Right cardiac atrium (tissue), 5 donors: ENCODE data around the gene RNF2. TPM values are rescaled to one million over a fixed set of nuclear protein-coding genes. Genes with fewer than 3 reads are reported as not detected.
A peak's percentile ranks its signal among the peaks of the same experiment; 100 is the strongest.
"Not testable (repeated sequence)": the region's sequence is repeated elsewhere in the genome, so short reads cannot be mapped to it uniquely, and the experiment has no call there.

Experiments
- ATAC-seq, 2 donors: fragments of 200-7000 bp; cut with Tn5 transposase; one replicate each; pipeline versions ENCODE4 v1.8.0 to v1.9.1; 2020; ENCODE audit warnings: moderate library complexity in 2 of 2, mild to moderate bottlenecking in 1 of 2
- DNase-seq, 3 donors: peaks; one replicate each; pipeline ENCODE4 v3.0.0-alpha.2; 2020
- H3K27ac ChIP-seq: one replicate; pipeline ENCODE4 v1.5.1; 2013; ENCODE audit warnings: mild to moderate bottlenecking, low read length, control low read depth, moderate library complexity
- H3K27me3 ChIP-seq: one replicate; pipeline ENCODE4 v1.6.1; 2013; ENCODE audit not compliant: control insufficient read depth, insufficient read depth
- H3K4me1 ChIP-seq: one replicate; pipeline ENCODE4 v1.6.1; 2013; ENCODE audit warnings: low read length; ENCODE audit not compliant: control insufficient read depth, insufficient read depth
- H3K4me3 ChIP-seq: one replicate; pipeline ENCODE4 v1.5.1; 2013; ENCODE audit warnings: low read length, control low read depth
- H3K9me3 ChIP-seq: one replicate; pipeline ENCODE4 v1.6.1; 2013; ENCODE audit warnings: low read length; ENCODE audit not compliant: control insufficient read depth
- WGBS: extraction: QIAGEN DNeasy Blood & Tissue Kit; methylation state at CpG from one replicate; pipeline ENCODE4 v1.1.7; 2013; 5-methylcytosine and 5-hydroxymethylcytosine counted together
- intact Hi-C, 4 donors: fragments of 100-400 bp; cut with DNase I; formaldehyde crosslinking; loops; one replicate each; pipeline versions ENCODE4 v1.11.0 to v1.14.0; 2022 to 2023
- polyA plus RNA-seq: library from polyadenylated mRNA; stranded (reverse); fragments of 200-250 nt; gene quantifications from one replicate; pipeline ENCODE4 v1.2.3, GENCODE V29; 2013
- total RNA-seq, 4 donors: library from RNA; stranded (reverse); fragmentation: NEBNext Ultra II Directional; extraction: Animal tissue kit (Norgen Biotek cat#: 25700); gene quantifications; one replicate each; pipeline ENCODE4 v1.2.1, GENCODE V29; 2021
- donor health status: healthy with polysubstance abuse.
- donor health status: DM: no; HTN: yes; CAD: no.
- donor health status: DM: no; HTN: no; CAD: no.
- donor health status: DM: no; HTN: yes; CAD: no; lungs with severe emphysema.
- donor health status: DM: yes; HTN: yes; CAD: no.

Gene RNF2
- total and polyA plus RNA-seq, 5 donors: 3.9 to 16.6 (median 13.8) TPM

DNA sequence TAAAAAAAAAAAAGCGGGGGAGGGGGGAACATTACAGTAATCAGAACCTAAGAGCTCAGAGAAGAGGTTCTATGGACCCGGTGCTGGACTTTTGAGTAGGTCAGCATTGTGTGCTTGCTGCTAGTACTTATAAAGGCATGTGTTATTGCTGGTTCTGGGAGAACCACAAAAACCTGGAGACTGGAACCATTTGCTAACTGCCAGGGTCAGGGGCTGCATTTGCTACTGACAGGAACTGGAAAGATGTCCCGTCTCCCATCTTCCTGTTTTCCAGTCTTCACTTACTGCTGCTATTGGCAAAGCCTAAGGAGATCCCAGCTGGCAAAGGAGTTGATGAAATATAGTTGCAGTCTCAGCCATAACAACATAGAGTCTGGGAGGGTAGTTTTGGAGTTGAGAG, 4.3 kb downstream of the RNF2 start:
- intact Hi-C loops: no loop called here
- no peak for ATAC-seq
- 73% methylated on average over 3 of the region's 3 CpGs for WGBS
- Histone ChIP-seq H3K27me3 (no peaks in the 10 kb centered on the region), H3K27ac (no peak overlapping the region), H3K4me3 (no peak overlapping the region), H3K4me1 (peaks cover 2% of the 10 kb centered on the region), H3K9me3 (no peaks in the 10 kb centered on the region)
- no peak for DNase-seq

DNA sequence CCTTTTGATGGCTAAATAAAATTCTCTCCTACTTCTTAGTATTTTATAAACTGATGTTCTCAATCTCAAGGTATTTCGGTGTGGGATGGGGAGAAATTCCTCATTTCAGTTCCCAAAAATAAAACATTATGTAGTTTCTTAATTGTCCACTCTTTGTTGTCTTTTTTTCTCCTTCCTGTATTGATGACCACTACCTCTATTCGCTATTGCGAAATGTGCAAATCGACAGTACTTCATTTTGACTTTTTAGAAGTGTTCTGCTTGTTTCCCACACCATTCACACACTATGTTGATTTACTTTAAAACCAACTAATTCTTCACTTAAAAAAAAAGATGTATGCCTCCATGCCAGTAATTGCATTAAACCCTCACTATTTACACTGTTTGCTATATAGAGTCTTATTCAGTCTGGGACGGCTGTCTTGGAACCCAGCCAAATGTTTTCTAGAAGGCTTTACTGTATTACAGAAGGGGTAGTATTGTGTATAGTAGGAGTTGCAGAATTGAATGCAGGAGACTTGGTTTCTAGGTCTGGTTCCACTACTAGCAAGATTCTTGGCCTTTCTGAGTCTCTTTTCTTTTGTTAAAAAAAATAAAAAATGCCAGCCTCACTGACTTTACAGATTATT, 5.6 kb downstream of the RNF2 start:
- no peak overlapping the region for H3K4me3 ChIP-seq
- H3K9me3 ChIP-seq: no peaks in the 10 kb centered on the region
- DNase-seq (no peak), ATAC-seq (no peak)
- H3K4me1 ChIP-seq: peaks cover 4% of the 10 kb centered on the region
- intact Hi-C loops: no loop called here
- no peak overlapping the region for H3K27ac ChIP-seq
- WGBS: 70% methylated on average over 5 of the region's 5 CpGs
- H3K27me3 ChIP-seq: no peaks in the 10 kb centered on the region

DNA sequence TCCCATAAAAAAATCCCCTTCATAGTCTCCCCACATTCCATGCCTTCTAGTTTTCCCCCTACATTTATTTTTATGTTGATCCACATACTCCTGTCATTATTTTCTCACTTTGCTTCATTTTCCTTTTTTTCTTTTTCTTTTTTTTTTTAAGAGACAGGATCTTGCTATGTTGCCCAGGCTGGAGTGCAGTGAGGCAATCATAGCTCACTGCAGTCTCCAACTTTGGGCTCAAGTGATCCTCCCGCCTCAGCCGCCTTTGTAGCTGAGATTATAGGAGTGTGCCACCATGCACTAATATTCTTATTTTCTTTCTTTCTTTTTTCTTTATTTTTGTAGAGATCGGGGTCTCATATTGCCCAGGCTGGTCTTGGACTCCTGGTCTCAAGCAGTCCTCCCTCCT, 7.8 kb downstream of the RNF2 start:
- Histone ChIP-seq H3K27ac (no peak overlapping the region), H3K27me3 (no peaks in the 10 kb centered on the region), H3K4me3 (no peak overlapping the region), H3K4me1 (peaks cover 6% of the 10 kb centered on the region), H3K9me3 (no peaks in the 10 kb centered on the region)
- intact Hi-C loops: no loop called here
- ATAC-seq: no peak
- no peak for DNase-seq
- WGBS: 100% methylated on average over 3 of the region's 3 CpGs

DNA sequence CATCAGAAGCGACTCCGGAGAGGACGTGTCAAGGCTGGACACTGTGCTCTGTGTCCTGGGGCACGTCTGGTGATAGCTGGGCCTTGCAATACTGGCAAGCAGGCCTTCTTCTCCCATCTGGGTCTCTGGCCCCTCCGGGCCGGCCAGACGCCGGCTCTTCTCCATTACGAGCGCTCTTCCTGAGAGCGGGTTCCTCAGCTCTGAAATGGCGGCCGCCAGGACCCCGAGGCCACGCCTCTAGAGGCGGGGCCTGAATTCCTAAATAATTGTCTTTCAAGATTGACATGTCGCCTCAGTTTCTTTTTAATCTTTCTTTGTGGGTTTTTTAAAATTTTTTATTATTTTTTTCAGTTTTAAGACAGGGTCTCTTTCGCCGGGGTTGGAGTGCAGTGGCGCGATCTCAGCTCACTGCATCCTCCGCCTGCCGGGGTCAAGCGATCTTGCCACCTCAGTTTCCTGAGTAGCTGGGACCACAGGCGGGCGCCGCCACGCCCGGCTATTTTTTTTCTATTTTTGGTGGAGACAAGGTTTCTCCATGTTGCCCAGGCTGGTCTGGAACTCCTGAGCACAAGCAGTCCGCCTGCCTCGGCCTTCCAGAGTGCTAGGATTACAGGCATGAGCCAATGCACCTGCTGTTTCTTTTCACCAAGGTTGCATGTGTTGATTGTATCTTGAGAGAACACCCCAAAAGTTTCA, 9.2 kb downstream of the RNF2 start:
- DNase-seq (no peak), ATAC-seq (no peak)
- H3K4me3 ChIP-seq: no peak overlapping the region
- H3K27me3 ChIP-seq: no peaks in the 10 kb centered on the region
- H3K9me3 ChIP-seq: no peaks in the 10 kb centered on the region
- peaks cover 6% of the 10 kb centered on the region for H3K4me1 ChIP-seq
- intact Hi-C loops: no loop called here
- no peak overlapping the region for H3K27ac ChIP-seq
- WGBS: 97% methylated on average over 31 of the region's 31 CpGs

DNA sequence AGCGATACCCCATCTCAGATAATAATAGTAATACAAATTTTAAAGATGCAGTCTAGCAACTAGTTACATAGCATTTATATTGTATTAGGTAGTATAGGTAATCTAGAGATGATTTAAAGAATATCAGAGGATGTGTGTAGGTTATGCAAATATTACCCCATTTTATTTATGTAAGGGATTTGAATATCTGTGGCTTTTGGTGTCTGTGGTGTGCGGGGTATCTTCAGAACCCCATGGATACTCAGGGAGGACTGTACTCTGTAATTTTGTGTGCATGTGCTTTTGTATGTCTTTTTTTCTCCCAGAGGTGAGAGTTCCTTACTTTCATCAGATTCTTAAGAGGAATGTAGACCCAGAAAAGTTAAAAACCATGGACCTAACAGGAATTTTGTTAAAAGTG, 12.8 kb downstream of the RNF2 start:
- WGBS: 91% methylated on average over 2 of the region's 2 CpGs
- intact Hi-C loops: no loop called here
- no peak for DNase-seq
- H3K27ac ChIP-seq: no peak overlapping the region
- no peaks in the 10 kb centered on the region for H3K9me3 ChIP-seq
- no peak for ATAC-seq
- no peak overlapping the region for H3K4me3 ChIP-seq
- no peaks in the 10 kb centered on the region for H3K27me3 ChIP-seq
- peaks cover 5% of the 10 kb centered on the region for H3K4me1 ChIP-seq

DNA sequence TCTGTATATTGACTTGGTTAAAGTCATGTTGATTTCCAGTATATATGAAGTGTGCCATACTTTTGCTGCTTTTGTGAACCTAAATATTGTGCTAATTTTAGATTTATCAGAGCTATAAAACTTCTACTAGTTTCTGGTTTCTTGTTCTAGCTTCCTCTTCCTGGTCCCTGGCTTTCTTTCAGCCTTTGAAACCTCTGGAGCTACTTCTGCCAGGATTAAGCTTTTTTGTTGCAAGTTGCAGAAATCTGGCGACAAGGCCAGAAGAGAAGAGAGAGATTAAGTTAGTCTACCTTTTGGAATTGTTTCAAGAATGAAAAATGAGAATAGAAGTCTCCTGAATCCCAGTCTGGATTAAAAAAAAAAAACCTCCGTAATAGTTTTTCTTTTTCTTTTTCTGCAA, 13.5 kb downstream of the RNF2 start:
- H3K27ac ChIP-seq: no peak overlapping the region
- no peak for ATAC-seq
- no peaks in the 10 kb centered on the region for H3K27me3 ChIP-seq
- peaks cover 5% of the 10 kb centered on the region for H3K4me1 ChIP-seq
- DNase-seq: no peak
- intact Hi-C loops: no loop called here
- peak overlapping the region; percentile 18 for H3K4me3 ChIP-seq
- WGBS: 35% methylated on average over 2 of the region's 2 CpGs
- no peaks in the 10 kb centered on the region for H3K9me3 ChIP-seq

DNA sequence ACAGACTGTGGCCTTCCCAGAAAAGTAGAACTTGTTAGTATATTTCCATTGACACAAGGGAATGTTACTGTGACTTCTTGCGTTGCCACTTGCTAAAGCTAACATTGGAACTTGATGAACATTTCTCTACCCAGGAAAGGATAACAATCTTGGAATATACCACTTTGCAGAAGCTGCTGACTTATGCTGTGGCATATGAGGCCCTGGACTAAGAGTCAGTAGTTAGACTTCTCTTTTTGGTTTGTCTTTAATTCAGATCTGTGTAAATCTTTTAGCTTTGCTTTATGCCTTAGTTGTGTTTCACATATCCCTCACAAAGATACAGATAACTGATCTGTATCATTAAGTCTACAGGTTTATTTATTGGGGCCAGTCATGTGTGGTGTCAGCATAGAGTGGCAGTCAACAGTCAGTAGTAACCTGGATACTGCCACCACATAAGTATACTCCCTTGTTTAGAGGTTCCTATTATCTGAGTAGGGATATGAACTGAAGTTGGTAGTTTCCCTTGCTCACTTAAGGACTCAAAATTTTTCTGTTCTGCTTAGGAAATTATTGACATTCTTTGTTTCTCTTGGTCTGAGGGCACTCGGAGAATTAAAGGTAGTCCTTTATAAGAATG, 14.7 kb downstream of the RNF2 start:
- intact Hi-C loops: no loop called here
- Histone ChIP-seq H3K27ac (no peak overlapping the region), H3K4me1 (peaks cover 5% of the 10 kb centered on the region), H3K9me3 (no peaks in the 10 kb centered on the region), H3K4me3 (no peak overlapping the region), H3K27me3 (no peaks in the 10 kb centered on the region)
- no peak for ATAC-seq
- WGBS: 97% methylated on average over 2 of the region's 2 CpGs
- no peak for DNase-seq

DNA sequence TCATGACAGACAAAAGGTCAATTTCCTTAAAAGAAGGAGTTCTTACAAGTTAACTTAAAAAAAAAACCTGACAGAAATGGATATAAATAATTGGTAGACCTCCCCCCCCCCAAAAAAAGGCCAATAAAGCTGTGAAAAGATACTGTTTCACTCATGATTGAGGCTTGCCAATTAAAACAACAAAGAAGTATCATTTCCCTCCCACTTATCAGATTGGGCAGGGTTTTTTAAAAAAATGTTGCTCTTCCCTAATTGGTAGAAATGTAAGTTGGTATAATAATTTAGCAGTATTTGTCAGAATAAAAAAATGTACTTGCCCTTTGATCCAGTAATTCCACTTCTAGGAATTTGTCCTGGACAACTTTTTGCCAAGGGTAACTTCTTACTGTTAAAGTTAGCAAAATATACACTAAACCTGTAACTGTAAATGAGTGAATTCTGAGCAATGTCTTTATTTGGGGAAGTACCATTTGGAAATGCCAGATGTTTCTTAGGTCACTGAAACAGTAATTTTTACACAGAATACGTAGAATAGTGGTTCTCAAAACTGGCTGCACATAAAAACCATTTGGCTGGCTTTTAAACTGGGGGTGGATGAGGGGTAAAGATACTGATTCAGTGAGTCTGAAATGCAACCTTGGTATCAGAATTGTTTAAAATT, 17.5 kb downstream of the RNF2 start:
- H3K27ac ChIP-seq: no peak overlapping the region
- H3K4me3 ChIP-seq: no peak overlapping the region
- peaks cover 6% of the 10 kb centered on the region for H3K4me1 ChIP-seq
- intact Hi-C loops: no loop called here
- H3K27me3 ChIP-seq: no peaks in the 10 kb centered on the region
- WGBS: 70% methylated on average over 1 of the region's 1 CpG
- DNase-seq (no peak), ATAC-seq (no peak)
- no peaks in the 10 kb centered on the region for H3K9me3 ChIP-seq

DNA sequence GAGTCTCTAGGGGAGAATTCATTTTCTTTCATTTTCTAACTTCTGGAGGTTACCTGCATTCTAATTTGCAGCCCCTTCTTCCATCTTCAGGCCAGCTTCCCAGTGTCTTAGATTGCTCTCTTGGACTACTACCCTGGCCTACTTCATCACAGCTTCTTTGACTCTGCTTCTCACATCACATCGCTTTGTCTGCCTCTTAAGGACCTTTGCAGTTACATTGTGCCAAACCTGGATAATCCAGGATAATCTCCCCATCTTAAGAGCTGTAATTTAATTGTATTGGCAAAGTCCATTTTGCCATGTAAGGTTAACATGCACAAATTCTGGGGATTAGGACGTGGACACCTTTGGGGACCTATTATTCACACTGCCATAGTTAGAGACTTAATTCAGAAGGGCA, 18.4 kb downstream of the RNF2 start:
- DNase-seq (no peak), ATAC-seq (no peak)
- Histone ChIP-seq H3K9me3 (no peaks in the 10 kb centered on the region), H3K27me3 (no peaks in the 10 kb centered on the region), H3K27ac (no peak overlapping the region), H3K4me3 (no peak overlapping the region), H3K4me1 (peaks cover 7% of the 10 kb centered on the region)
- 97% methylated on average over 2 of the region's 2 CpGs for WGBS
- intact Hi-C loops: no loop called here

DNA sequence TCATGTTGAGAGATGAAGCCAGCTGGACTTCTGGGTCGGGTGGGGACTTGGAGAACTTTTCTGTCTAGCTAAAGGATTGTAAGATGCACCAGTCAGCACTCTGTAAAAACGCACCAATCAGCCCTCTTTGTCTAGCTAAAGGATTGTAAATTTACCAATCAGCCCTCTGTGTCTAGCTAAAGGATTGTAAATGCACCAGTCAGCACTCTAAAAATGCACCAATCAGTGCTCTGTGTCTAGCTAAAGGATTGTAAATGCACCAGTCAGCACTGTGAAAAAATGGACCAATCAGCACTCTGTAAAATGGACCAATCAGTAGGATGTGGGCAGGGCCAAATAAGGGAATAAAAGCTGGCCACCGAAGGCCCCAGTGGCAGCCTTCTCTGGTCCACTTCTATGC, 19.6 kb downstream of the RNF2 start:
- H3K4me1 ChIP-seq, intact Hi-C loops: not testable (repeated sequence)
- 94% methylated on average over 3 of the region's 3 CpGs for WGBS

DNA sequence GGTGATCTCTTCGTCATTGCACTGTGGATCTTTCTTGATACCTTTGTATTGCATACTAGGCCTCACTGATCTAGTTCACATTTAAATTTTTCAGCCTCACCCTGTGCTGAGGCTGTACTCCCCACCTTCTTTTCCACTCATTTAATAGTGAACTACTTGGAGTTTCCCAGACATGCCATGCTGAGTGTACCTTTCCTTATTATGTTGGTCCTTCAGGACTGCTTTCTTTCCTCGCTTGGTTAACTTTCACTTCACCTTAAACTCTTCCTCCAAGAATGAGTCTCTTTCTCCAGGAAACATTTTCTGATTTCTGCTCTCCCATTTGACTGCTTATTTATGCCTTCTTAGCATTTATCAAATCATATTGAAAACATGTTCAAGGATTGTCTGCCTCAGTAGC, 20.8 kb downstream of the RNF2 start:
- Histone ChIP-seq H3K27ac (no peak overlapping the region), H3K27me3 (no peaks in the 10 kb centered on the region), H3K9me3 (no peaks in the 10 kb centered on the region), H3K4me1 (peaks cover 5% of the 10 kb centered on the region), H3K4me3 (no peak overlapping the region)
- 97% methylated on average over 2 of the region's 2 CpGs for WGBS
- ATAC-seq: no peak
- no peak for DNase-seq
- intact Hi-C loops: no loop called here

More for the DNA sequence above, 19.6 kb downstream of the RNF2 start:
- not testable (repeated sequence) for DNase-seq, ATAC-seq, H3K27ac ChIP-seq, H3K9me3 ChIP-seq, H3K27me3 ChIP-seq, H3K4me3 ChIP-seq
